ENCODE results near the gene CCZ1.
"Not testable (repeated sequence)": the region's sequence is repeated elsewhere in the genome, so short reads cannot be mapped to it uniquely, and the experiment has no call there.

DNA sequence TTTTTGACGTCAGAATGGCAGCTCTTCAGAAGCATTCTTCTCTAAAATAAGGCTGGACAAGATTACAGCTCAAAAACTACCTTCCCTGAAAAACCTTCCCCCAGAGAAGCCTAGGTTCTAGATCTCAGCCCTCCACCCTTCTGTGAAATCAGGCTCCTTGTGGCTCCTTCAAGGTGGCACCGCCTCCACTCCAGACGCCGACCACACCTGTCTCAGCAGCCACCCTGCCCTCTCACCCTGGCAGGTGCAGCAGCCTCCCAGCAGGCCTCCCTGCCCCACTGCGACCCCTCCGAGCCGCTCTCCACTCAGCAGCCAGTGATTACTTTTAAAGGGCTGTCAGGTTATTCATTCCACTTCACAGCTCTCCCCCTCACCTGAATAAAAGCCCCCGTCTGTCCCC lies 75.0 kb downstream of the CCZ1 start:
- not testable (repeated sequence) for TF ChIP-seq CTCF, POLR2A (IDR thresholded peaks at IDR 0.05)

Measured in testis (tissue), 2 donors.